Mucosa of stomach (tissue), 1 donor: ENCODE results near the gene OVCA2.
"Not testable (repeated sequence)": the region's sequence is repeated elsewhere in the genome, so short reads cannot be mapped to it uniquely, and the experiment has no call there.

Experiments
- H3K27me3 ChIP-seq: one replicate; pipeline ENCODE4 v1.7.0; 2013; ENCODE audit warnings: mild to moderate bottlenecking, low read length; ENCODE audit not compliant: control insufficient read depth, insufficient read depth
- H3K36me3 ChIP-seq: one replicate; pipeline ENCODE4 v1.7.0; 2013; ENCODE audit warnings: low read length; ENCODE audit not compliant: control insufficient read depth, insufficient read depth
- H3K4me1 ChIP-seq: one replicate; pipeline ENCODE4 v1.7.0; 2013; ENCODE audit warnings: mild to moderate bottlenecking, low read length; ENCODE audit not compliant: control insufficient read depth, insufficient read depth
- H3K4me3 ChIP-seq: one replicate; pipeline ENCODE4 v1.7.0; 2013; ENCODE audit warnings: low read length
- H3K9ac ChIP-seq: one replicate; pipeline ENCODE4 v1.7.0; 2013; ENCODE audit warnings: mild to moderate bottlenecking, low read length, moderate library complexity
- H3K9me3 ChIP-seq: one replicate; pipeline ENCODE4 v1.7.0; 2013; ENCODE audit warnings: mild to moderate bottlenecking, low read length, moderate library complexity; ENCODE audit not compliant: control insufficient read depth
- donor health status: Pancreatic carcinoma.

Gene OVCA2

GRCh38 chr17:2003525-2003924 lies 38.3 kb upstream of the OVCA2 start:
- no peak overlapping the region for H3K9ac ChIP-seq
- no peaks in the 10 kb centered on the region for H3K9me3 ChIP-seq
- no peaks in the 10 kb centered on the region for H3K27me3 ChIP-seq
- H3K36me3 ChIP-seq: no peaks in the 10 kb centered on the region
- peaks cover 25% of the 10 kb centered on the region for H3K4me1 ChIP-seq
- no peak overlapping the region for H3K4me3 ChIP-seq

- H3K36me3 ChIP-seq: no peaks in the 10 kb centered on the region
- no peaks in the 10 kb centered on the region for H3K27me3 ChIP-seq
- H3K4me1 ChIP-seq: peaks cover 16% of the 10 kb centered on the region
- no peak overlapping the region for H3K9ac ChIP-seq
- no peak overlapping the region for H3K4me3 ChIP-seq
- H3K9me3 ChIP-seq: no peaks in the 10 kb centered on the region
These were observed 37.3 kb upstream of the OVCA2 start for GRCh38 chr17:2004435-2004952.

- peaks cover 11% of the 10 kb centered on the region for H3K4me1 ChIP-seq
- H3K9ac ChIP-seq: no peak overlapping the region
- H3K27me3 ChIP-seq: no peaks in the 10 kb centered on the region
- no peaks in the 10 kb centered on the region for H3K9me3 ChIP-seq
- no peaks in the 10 kb centered on the region for H3K36me3 ChIP-seq
- no peak overlapping the region for H3K4me3 ChIP-seq
These were observed 33.3 kb upstream of the OVCA2 start for GRCh38 chr17:2008332-2009126.

GRCh38 chr17:2009737-2010136 lies 32.1 kb upstream of the OVCA2 start:
- no peak overlapping the region for H3K4me3 ChIP-seq
- no peaks in the 10 kb centered on the region for H3K9me3 ChIP-seq
- H3K27me3 ChIP-seq: no peaks in the 10 kb centered on the region
- peaks cover 11% of the 10 kb centered on the region for H3K4me1 ChIP-seq
- no peaks in the 10 kb centered on the region for H3K36me3 ChIP-seq
- H3K9ac ChIP-seq: no peak overlapping the region

- H3K27me3 ChIP-seq: peaks cover 4% of the 10 kb centered on the region
- no peak overlapping the region for H3K4me3 ChIP-seq
- H3K4me1 ChIP-seq: peaks cover 11% of the 10 kb centered on the region
- H3K9ac ChIP-seq: no peak overlapping the region
- H3K9me3 ChIP-seq: no peaks in the 10 kb centered on the region
- H3K36me3 ChIP-seq: no peaks in the 10 kb centered on the region
These were observed 30.1 kb upstream of the OVCA2 start for GRCh38 chr17:2011411-2012371.

- Histone ChIP-seq H3K4me1 (peaks cover 11% of the 10 kb centered on the region), H3K9me3 (no peaks in the 10 kb centered on the region), H3K9ac (no peak overlapping the region), H3K27me3 (peaks cover 4% of the 10 kb centered on the region), H3K4me3 (no peak overlapping the region), H3K36me3 (no peaks in the 10 kb centered on the region)
These were observed 29.3 kb upstream of the OVCA2 start for GRCh38 chr17:2012499-2012898.

- Histone ChIP-seq H3K27me3 (peaks cover 10% of the 10 kb centered on the region), H3K4me1 (peaks cover 11% of the 10 kb centered on the region)
- H3K9ac ChIP-seq, H3K4me3 ChIP-seq, H3K36me3 ChIP-seq, H3K9me3 ChIP-seq: not testable (repeated sequence)
These were observed 28.4 kb upstream of the OVCA2 start for GRCh38 chr17:2013220-2013993.

- Histone ChIP-seq H3K27me3 (peaks cover 11% of the 10 kb centered on the region), H3K9ac (no peak overlapping the region), H3K36me3 (no peaks in the 10 kb centered on the region), H3K4me3 (no peak overlapping the region), H3K9me3 (no peaks in the 10 kb centered on the region), H3K4me1 (peaks cover 11% of the 10 kb centered on the region)
These were observed 27.9 kb upstream of the OVCA2 start for GRCh38 chr17:2013994-2014317.

GRCh38 chr17:2015314-2015713 lies 26.5 kb upstream of the OVCA2 start:
- no peak overlapping the region for H3K9ac ChIP-seq
- peaks cover 11% of the 10 kb centered on the region for H3K4me1 ChIP-seq
- H3K27me3 ChIP-seq: peaks cover 23% of the 10 kb centered on the region
- no peaks in the 10 kb centered on the region for H3K36me3 ChIP-seq
- H3K9me3 ChIP-seq: no peaks in the 10 kb centered on the region
- H3K4me3 ChIP-seq: no peak overlapping the region

GRCh38 chr17:2016494-2016893 lies 25.3 kb upstream of the OVCA2 start:
- Histone ChIP-seq H3K4me3 (no peak overlapping the region), H3K36me3 (no peaks in the 10 kb centered on the region), H3K4me1 (peaks cover 7% of the 10 kb centered on the region), H3K9ac (no peak overlapping the region), H3K9me3 (no peaks in the 10 kb centered on the region), H3K27me3 (peaks cover 27% of the 10 kb centered on the region)

- H3K4me1 ChIP-seq: no peaks in the 10 kb centered on the region
- H3K4me3 ChIP-seq: no peak overlapping the region
- peaks cover 29% of the 10 kb centered on the region for H3K27me3 ChIP-seq
- H3K36me3 ChIP-seq: no peaks in the 10 kb centered on the region
- no peak overlapping the region for H3K9ac ChIP-seq
- H3K9me3 ChIP-seq: no peaks in the 10 kb centered on the region
These were observed 24.4 kb upstream of the OVCA2 start for GRCh38 chr17:2017274-2017941.
